NCI-H187 treated with DMSO at 0.1 percent for 48 hours (cell line): ENCODE data around the gene KCTD5.

ENCODE experiments used
- DNase-seq: peaks from one replicate; lab custom pipeline; 2025; lab: John Stamatoyannopoulos, UW

KCTD5 gene

GRCh38 chr16:2726923-2727322, 44.6 kb downstream of the KCTD5 start:
- DNase-seq: no peak

DNA sequence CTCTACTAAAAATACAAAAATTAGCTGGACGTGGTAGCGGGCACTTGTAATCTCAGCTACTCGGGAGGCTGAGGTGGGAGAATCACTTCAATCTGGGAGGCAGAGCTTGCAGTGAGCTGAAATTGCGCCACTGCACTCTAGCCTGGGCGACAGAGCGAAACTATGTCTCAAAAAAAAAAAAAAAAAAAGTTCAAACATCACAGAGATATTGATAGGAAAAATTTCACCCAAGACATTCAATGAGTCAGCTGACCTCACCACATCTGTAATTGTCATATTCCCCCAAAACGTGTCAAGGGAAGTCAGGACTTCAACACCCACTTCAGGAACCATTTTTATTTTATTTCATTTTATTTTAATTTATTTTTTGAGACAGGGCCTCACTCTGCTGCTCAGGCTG, 45.7 kb downstream of the KCTD5 start:
- no peak for DNase-seq

- no peak for DNase-seq
These were observed 52.7 kb downstream of the KCTD5 start for GRCh38 chr16:2734844-2735515.

- no peak for DNase-seq
These were observed 54.3 kb downstream of the KCTD5 start for GRCh38 chr16:2736476-2737237.

DNA sequence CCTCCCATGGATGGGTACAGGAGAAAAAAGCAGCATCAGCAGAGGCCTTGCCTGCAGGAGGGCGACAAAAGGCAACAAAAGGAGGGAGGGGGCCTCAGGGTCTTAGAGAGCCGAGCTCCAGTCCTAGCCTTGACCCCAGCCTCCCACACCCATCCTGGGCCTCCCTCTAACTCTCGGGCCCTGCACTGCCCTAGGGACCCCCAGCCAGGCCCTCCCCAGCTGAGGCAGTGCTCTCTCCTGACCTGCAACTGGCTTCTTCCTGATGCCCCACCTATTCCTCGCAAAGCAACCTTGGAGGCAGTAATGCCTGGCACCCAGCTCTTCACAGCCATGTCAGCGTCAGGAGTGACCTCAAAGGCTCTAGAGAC, 54.9 kb downstream of the KCTD5 start:
- DNase-seq: no peak

- no peak for DNase-seq
These were observed 55.6 kb downstream of the KCTD5 start for GRCh38 chr16:2737895-2738418.

GRCh38 chr16:2738615-2739014, 56.3 kb downstream of the KCTD5 start:
- no peak for DNase-seq

GRCh38 chr16:2739625-2740430, 57.5 kb downstream of the KCTD5 start:
- DNase-seq: no peak

GRCh38 chr16:2740476-2740875, 58.2 kb downstream of the KCTD5 start:
- DNase-seq: no peak

DNA sequence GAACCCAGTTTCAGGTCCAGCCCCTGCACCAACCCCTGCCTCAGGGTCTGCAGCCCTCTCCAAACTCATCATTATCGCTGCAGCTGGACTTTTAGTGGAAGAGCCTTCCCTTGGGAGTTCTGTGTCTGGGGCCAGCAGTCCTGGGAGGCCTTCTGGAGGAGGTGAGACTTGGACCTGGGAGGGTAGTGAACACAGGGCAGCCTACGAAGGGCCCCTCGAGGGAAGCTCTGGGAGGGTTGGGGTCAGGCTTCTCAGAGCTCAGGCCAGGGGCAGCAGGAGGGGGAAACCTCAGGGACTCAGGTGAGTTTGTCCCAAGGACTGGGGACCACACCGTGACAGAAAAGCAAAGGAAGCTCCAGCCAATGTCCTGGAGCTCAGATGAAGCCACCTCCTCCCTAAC, 58.8 kb downstream of the KCTD5 start:
- DNase-seq: no peak

- DNase-seq: no peak
These were observed 60.1 kb downstream of the KCTD5 start for GRCh38 chr16:2742323-2743006.

DNA sequence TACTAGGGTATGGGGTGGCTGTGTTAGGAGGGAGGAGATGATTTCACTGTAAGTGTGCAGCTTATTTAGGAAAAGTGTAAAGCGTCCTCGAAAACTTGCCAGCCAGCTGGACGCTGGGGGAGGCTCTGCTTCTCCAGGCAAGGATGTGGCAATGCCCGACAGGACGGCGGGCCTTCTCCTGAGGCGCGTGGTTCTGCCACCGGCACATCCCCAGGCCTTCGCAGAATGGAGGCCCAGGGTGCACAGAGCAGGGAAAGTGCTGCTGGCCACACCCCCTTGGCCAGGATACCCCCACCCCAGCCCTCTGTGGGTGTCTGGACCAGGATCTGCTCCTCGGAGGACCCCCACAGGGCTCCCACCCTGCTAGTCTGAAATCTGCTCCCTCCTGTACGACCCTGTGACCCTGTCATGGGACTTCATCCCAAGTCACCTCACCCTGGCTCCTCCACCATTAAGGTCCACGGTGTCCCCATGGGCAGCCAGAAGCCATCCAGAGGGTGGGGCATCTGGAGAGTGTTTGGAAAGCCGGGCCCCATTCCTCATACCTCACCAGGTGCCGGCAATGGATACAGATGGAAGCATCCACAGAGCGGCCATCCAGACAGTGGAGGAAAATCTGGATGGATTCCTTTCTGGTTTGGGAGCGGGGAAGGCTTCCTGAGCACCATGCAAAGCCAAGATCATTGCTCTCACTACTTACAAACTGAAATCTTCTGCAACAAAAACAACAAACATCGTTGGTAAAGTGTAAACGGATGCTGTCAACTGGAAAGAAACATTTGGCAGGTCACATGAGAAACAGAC, 60.9 kb downstream of the KCTD5 start:
- no peak for DNase-seq

DNA sequence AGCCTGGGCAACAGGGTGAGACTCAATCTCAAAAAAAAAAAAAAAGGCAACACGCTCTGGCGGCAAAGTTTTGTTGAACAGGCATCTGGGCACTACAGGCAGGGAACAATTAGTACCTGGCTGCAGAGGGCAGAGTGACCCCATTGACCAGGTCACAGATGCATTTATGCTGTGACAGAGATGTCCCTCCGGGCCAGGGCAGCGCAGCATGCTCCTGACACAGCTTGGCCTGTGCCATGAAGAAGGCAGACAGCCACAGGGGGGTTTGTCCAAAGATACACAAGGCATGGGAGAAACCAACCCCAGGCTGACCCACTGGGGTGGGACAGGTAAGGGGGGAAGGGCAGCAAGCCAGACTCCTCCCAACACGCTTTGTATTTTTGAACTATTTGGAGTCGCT, 62.4 kb downstream of the KCTD5 start:
- DNase-seq: no peak

- no peak for DNase-seq
These were observed 63.0 kb downstream of the KCTD5 start for GRCh38 chr16:2745116-2745890.

GRCh38 chr16:2745961-2746360, 63.6 kb downstream of the KCTD5 start:
- DNase-seq: no peak

GRCh38 chr16:2748757-2749455, 66.6 kb downstream of the KCTD5 start:
- DNase-seq: no peak

GRCh38 chr16:2749476-2749875, 67.2 kb downstream of the KCTD5 start:
- DNase-seq: no peak

DNA sequence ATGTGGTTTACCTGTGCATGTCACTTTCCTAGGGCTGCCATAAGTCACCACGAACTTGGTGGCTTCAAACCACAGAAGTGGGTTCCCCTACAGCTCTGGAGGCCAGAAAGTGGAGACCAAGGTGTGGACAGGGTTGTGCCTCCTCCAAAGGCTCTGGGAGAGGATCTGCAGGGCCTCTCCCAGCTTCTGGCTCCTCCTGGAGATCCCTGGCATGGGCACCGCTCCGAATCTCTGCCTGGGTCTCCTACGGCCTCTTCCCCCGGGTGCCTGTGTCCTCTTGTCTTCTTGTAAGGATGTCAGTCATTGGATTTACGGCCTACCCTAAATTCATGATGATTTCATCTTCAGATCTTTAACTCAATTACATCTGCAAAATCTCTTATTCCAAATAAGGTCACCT, 67.6 kb downstream of the KCTD5 start:
- no peak for DNase-seq

DNA sequence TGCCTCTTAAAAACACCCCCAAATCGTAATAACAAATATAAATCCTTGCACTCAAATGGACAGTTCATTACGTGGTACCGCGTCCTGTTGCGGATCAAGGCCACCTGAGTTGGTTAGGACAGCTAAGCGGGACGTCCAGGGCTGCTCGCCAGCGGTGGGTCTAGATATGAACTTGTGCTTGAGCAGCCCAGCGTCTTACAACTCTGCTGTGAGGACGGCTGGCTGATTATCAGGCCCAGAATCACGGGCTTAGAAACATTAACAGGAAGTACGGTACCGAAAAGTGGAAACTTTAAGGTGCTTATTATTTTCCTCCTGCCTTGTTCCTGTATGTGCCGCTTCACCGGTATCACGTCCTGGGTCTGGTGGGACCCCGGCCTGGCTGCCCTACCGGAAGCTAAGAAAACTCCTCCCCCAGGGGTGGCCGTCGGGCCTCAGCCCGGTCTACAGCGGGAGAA, 69.3 kb downstream of the KCTD5 start:
- DNase-seq: no peak
